DND-41 (cell line): Measurements from ENCODE around the gene MCRIP2.

Experiments
- CTCF ChIP-seq: IDR thresholded peaks from 2 replicates; pipeline ENCODE4 v1.5.1; 2012; ENCODE audit warnings: borderline replicate concordance, low read length, moderate library complexity, mild to moderate bottlenecking; ENCODE audit not compliant: poor library complexity, severe bottlenecking; ENCODE audit errors: extremely low read depth
- EZH2 ChIP-seq: IDR thresholded peaks from 3 replicates; pipeline ENCODE4 v1.6.1; 2012; ENCODE audit warnings: borderline replicate concordance, low read depth, mild to moderate bottlenecking, moderate library complexity, low read length, inconsistent platforms; ENCODE audit not compliant: severe bottlenecking

DNA sequence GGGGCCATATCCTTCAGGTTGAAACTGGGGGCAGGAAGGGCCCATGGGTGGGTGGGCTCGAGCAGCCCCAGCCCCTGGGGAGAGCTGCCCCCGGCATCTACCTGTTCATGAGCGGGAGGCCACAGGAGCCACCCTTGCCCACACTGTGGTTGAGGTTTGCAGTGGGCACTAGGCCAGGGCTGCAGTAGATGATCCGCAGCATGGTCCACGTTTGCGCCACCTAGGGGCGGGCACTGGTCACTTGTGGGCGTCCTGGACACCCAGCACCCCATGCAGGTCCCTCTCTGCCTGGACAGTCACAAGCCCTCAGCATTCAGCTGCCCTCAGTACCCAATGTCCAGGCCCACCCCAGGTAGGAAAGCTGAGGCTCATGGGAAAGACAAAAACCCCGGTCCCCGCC lies 44.3 kb downstream of the MCRIP2 start:
- peak; percentile 51 for TF ChIP-seq CTCF
- TF ChIP-seq EZH2, result no peak
